ENCODE measurements around the gene CIAPIN1.

Gene CIAPIN1

DNA sequence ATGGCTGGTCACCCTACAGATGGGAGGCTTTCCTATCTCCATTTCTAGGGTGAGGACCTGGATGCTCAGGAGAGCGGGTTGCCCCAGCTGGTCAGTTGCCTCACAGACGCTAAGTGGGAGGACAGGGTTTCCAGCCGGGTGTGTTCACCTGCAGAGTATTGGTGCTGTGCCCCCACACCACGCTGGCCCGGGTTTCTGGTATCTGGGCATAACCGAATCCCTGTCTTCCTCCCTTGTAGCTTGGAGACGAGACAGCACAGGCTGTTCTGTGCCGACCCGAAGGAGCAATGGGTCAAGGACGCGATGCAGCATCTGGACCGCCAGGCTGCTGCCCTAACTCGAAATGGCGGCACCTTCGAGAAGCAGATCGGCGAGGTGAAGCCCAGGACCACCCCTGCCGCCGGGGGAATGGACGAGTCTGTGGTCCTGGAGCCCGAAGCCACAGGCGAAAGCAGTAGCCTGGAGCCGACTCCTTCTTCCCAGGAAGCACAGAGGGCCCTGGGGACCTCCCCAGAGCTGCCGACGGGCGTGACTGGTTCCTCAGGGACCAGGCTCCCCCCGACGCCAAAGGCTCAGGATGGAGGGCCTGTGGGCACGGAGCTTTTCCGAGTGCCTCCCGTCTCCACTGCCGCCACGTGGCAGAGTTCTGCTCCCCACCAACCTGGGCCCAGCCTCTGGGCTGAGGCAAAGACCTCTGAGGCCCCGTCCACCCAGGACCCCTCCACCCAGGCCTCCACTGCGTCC, 65.2 kb downstream of the CIAPIN1 start:
- DNase-seq, result no peak

GRCh38 chr16:57380671-57381462, 66.3 kb downstream of the CIAPIN1 start:
- no peak for DNase-seq

GRCh38 chr16:57379579-57379978, 67.6 kb downstream of the CIAPIN1 start:
- no peak for DNase-seq
